GM18867 (cell line): ENCODE data around the gene BBOF1.
A peak's percentile ranks its signal among the peaks of the same experiment; 100 is the strongest.

ENCODE experiments used
- ATAC-seq: cut with Tn5 transposase; IDR thresholded peaks from one replicate; pipeline ENCODE4 v1.9.1; 2021; ENCODE audit warnings: mild to moderate bottlenecking, moderate library complexity; ENCODE audit not compliant: unreplicated experiment

Gene BBOF1

DNA sequence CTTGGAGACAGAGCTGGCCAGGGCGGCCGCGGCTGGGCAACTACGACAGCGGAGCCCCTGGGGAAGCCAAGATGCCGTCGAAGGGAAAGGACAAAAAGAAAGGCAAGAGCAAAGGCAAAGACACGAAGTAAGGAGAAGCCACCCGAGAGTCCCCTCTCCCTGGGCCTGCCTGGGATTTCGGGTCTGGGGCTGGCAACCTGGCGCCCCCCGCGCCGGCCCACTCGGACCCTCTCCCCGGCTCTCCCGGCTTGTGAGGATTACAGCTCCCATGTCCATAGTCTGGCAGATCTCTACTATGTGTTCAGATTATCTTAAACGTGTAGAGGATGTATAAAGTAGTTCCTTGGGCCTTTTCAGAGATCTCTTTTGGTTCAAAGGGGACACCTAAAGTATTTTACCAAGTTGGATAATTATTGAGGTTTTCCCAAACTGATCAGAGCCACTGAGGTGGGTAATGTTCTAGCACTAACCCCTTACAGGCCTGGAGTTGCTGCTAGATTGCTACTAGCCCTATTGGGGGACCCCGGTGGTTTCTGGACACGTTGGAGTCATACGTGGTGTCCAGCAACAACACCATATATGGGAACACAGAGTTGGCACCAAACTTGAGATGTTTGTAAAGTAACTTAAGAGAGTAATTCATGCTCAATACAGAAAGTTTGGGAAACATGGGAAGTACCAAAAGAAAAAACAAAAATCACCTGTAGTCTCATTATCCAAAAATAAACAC lies 424 bp downstream of the BBOF1 start:
- no peak for ATAC-seq

DNA sequence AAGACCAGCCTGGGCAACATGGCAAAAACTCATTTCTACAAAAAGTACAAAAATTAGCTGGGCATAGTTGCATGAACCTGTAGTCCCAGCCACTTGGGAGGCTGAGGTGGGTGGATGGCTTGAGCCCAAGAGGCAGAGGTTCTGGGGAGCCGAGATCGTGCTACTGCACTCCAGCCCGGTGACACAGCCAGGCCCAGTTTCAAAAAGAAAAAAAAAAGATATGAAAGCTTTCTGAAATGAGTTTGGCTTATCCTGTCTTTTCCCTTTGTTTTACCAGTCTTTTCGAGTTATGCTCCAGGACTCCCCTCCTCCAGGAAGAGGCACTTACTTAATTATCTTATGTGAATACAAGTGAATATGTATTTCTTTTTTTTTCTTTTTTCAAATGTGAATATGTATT lies 3.2 kb downstream of the BBOF1 start:
- no peak for ATAC-seq

DNA sequence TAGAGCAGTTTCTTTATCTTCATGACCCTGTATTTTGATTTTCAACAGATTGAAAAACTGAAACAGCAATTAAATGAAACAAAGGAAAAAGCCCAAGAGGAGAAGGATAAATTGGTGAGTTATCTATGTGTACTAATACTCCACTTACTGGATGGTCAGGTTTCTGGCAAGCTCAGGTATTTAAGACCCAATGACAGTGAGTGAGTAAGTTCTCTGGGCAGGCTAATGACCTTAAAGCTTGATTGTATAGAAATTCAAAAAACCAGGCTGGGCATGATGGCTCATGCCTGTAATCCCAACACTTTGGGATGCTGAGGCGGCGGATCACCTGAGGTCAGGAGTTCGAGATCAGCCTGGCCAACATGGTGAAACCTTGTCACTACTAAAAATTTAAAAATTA lies 10.0 kb downstream of the BBOF1 start:
- ATAC-seq: no peak

DNA sequence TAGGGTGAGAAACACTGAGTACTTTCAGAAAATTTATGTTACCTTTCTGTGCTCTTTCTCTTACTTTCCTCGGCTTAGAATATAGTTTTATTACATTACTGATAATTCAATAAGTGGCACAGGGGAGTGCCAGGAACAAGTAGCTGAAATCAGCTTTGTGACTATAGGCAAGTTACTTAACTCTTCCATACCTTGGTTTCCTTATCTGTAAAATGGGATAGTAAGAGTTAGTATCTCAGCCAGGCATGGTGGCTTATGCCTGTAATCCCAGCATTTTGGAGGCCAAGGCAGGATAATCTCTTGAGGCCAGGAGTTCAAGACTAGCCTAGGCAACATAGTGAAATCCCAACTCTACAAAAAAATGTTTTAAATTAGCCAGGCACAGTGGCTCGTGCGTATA lies 15.4 kb downstream of the BBOF1 start:
- ATAC-seq: no peak

DNA sequence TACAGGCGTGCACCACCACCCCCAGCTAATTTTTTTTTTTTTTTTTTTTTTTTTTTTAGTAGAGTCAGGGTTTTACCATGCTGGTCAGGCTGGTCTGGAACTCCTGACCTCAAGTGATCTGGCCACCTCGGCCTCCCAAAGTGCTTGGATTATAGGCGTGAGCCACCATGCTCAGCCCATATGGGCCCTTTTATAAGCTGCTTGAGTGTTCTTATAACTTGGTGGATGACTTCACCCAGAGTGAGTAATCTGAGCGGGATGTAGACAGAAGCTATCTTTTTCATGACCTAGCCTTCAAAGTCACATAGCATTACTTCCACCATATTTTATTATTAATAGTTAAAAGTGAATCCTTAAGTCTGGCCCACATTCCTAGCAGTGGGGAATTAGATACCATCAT lies 16.4 kb downstream of the BBOF1 start:
- no peak for ATAC-seq

DNA sequence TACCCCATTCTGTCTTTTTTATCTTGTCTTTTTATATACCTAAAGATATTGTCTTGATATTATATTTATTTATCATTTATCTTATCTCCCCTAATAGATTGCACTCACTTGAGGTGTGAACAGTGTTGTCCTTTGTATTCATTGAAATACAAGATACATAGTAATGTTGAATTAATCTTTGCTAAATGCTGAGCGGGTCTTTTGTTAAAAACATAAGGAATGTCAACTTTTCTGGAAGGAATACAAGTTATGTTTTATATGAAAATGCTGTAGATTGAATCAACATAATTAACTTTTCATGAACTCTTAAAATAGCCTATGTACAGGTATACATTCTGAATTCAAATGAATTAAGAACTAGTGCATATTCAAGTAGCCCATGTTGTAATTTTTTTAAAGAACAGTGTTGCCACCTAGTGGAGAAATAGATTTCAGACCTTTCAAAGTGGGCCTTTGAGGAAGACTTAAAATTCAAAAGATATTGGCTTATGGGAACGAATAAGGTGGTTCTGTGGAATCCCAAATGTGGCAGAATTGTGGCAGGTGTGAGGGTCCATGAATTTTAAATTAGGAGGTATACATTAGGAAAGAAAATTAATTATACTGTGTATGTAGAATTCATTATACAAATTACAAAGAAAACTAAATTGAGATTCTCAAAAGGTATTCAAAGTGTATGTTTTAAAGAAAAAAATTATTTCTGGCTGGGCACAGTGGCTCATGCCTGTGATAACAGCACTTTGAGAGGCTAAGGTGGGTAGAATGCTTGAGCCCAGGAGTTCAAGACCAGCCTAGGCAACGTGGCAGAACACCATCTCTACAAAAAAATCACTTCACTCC lies 19.1 kb downstream of the BBOF1 start:
- ATAC-seq: no peak

DNA sequence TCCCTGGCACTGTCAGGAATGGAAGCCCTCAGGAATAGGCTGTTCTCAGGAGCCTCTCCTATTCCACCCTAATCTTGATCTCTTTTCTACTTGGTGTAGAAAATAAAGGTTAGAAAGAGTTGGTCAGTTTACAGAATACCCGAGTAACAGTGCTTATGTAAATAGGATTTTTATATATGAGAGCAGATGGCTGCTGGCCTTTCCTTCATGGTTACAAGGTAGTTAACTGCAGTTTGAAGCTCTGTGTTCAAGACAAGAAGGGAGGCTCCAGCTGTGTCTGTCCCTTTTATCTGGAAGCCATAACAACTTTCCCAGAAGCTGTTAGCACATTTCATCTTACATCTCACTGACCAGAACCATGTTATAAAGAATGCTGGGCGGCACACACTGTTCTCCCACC lies 23.1 kb downstream of the BBOF1 start:
- ATAC-seq: no peak

DNA sequence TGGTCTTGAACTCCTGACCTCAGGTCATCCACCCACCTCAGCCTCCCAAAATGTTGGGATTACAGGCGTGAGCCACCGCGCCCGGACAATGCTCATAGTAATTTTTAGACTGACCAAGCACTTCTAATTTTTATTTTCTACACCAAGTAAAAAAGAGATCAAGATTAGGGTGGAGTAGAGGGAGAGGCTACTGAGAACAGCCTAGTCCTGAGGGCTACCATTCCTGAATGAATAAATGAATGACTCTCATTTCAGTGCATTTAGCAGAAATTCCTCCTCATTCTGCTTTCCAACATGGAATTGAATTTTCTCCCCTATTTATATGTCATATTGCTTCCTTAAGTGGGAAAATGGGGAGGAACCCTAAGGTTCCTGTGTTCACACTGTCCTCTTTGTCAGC lies 26.4 kb downstream of the BBOF1 start:
- ATAC-seq: no peak

DNA sequence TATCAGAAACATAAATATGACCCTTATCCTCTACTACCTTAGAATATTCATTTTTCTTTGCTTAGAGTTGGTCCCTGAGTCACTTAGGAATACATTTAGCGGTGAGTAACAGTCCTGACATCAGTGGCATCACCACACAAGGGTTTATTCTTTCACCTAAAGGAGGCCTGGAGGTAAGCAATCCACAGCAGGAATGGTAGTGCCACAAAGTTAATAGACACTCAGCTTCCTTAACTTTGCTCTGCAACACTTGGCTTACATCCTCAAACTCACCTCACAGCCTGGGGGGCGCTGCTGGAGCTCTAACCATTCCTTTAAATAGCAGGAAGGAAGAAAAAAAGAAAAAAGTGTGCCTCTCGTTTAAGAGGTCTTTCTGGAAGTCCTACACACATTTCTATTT lies 29.1 kb downstream of the BBOF1 start:
- no peak for ATAC-seq

DNA sequence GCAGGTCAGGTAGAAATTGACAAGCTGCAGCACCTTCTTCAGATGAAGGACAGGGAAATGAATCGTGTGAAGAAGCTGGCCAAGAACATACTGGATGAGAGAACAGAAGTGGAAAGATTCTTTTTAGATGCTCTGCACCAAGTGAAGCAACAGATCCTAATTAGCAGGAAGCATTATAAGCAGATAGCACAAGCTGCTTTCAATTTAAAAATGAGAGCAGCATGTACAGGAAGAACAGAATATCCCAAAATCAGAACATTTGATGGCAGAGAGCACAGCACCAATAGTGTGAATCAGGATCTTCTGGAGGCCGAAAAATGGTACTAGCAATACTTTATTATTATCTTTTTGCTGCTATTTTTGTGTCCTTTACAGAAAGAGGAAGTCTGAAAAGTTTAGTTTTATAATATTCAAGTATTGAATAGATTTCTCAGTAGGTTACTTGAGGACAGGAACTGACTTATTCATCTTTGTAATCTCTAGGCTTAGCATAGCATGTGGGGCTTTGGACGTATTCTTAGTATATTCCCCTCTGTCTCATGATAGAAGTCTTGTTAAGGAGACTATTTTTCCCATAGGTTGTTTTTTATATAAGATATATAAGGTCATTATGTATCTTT lies 30.8 kb downstream of the BBOF1 start:
- no peak for ATAC-seq

DNA sequence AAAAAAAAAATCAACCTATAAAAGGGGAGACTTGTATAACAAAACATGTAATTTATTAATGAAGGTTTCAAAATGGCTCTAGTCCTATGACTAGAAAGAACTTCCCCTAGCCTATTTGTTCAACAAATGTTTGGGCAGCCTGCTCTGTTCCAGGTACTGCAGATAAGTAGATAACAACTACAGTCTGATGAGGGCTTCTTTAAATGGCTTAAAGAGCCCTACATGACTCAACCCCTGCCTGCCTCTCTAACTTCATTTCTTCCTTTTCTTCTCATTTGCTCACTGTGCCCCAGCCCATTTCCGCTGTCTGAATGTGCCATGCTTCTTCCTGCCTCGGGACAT lies 43.6 kb downstream of the BBOF1 start:
- ATAC-seq: no peak

DNA sequence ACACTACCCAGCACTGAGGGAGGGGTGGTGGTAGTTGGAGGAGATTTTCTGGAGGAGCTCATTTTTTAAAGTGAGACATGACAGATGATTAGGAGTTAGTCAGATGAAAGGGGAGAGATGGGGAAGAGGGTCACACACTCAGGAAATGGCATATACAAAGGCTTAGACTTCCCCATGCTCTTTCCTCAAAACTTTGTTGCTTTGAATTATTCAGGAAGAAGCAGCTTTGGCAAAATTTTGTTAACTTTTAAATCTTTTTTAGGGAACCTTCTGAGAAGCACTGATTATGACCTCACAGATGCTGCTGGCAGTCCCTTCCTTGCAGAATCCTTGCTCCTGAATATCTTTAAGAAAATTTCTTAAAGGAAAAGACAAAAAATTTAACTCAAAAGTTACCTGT lies 45.3 kb downstream of the BBOF1 start:
- no peak for ATAC-seq

DNA sequence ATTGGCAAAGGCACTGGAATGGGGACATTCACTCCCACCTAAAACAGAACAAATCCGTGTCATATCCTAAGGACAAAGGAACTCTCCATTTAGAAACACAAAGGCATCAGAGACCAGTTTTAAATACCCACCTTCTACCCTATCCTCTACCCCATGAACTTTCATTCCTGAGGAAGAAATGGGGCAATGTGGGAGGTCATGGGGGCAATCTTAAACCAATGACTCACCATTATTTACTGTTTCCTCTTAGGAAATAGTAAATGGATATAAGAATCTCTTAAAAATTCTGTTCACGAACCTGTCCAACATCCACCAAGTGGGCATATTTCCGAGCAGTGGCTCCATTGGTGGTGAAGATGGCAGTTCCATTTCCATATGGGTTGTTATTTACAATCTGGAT lies 45.7 kb downstream of the BBOF1 start:
- ATAC-seq: no peak

DNA sequence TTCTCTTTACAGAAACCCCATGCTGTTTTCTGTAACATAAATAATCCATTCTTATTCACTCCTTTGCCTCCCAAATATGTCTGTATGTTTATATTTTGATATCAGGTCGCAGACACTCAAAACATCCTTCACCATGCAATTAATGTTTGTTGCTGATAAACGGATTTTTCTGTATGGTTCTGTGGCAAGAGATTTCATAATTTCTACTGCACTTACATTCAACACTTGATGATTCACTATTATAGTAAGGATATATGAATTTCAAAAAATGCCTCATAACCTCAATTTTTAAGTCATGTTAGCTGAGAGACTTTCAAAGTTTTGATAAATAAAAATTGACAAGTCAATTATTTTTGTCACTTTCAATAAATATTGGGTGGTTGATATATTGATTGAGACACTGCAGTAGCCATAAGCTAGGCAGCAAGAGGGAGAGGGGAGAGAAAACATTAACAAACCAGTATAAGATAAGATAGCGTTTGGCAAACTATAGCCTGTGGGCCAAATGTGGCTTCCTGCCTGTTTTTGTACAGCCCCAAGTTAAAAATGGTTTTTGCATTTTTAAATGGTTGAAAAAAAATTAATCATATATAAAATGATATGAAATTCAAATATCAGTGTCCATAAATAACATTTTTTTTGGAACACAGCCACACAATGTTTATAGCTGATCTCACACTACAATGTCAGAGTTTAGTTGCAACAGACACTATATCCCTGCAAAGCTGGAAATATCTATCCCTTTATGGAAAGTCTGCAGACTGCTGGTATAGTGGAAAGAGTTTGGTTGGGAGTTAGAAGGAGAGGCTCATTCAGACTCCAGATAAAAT lies 46.8 kb downstream of the BBOF1 start:
- no peak for ATAC-seq

DNA sequence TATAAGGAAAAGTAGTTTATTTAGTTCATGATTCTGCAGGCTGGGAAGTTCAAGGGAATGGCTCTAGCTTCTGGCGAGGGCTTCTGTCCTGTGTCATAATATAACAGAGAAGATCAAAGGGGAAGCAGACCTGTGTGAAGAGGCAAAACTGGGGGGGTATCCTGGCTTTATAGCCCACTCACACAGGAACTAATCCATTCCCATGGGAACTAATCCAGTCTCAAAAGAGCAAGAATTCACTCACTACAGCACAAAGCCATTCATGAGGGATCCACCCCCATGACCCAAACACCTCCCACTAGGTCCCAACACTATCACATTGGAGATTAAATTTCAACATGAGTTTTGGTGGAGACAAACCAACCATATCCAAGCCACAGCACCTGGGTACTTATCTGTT lies 58.3 kb downstream of the BBOF1 start:
- ATAC-seq: no peak

DNA sequence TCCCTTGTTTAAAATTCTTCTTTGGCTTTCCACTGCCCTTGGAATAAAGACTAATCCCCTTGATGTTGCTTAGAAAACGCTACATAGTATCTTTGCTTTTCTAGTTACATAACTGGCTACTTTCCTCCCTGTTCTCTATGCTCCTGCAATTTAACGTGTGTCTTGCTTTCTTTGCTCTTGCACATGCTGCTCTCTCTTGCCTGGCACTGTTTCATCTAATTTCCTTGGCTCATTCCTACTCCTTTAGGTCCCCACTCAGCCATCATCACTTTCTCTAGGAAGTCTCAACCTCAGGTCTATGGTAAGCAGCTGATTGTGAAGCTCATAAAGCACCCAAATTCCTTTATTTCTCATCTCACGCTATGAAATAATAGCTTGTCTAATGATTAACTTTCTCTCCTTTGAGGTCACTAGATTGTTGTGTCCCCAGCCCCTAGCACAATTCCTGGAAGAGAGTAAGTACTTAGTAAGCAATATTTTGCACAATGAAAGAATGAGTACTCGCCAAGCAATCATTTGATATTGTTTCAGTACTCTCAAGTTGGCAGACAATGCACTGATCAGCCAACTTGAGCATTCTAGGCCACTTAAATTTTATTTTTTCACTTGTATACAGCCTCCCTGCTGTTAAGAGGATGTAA lies 61.8 kb downstream of the BBOF1 start:
- ATAC-seq: no peak

DNA sequence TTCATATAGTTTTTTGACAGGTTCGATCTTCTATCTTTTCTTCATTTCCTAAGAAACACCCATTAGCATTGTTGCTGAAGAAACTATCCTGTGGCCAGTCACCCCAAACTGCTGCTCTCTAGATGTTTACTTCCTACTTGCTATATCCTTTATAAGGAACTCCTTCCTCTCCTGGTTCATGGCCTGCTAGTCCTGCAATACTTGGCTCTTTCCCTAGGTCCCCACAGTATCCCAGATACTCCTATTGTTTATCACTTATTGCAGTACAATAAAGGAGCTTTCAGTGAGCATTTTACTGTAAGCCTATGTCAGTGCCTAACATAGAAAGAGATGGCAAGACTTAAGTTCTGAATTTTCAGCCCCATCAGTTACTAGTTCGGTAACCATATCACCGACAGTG lies 62.3 kb downstream of the BBOF1 start:
- ATAC-seq: no peak

DNA sequence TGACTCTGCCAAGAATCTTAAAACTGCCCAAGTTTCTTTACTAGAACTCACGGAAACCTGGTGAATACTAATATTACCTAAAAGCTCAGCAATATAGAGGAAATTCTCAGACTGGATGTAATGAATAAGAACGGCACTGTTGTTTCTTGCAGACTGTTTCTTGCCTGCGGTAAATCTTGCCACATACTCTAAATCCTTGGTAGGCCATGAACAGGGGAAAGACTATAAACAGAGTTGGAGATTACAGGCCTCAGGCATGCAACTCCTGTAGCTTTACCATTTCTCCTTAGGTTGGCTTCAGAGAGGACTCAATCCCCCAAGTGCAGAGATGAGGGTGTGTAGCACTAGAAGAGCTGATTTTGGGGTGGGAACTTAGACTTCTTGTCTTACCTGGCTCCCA lies 64.0 kb downstream of the BBOF1 start:
- ATAC-seq: no peak

DNA sequence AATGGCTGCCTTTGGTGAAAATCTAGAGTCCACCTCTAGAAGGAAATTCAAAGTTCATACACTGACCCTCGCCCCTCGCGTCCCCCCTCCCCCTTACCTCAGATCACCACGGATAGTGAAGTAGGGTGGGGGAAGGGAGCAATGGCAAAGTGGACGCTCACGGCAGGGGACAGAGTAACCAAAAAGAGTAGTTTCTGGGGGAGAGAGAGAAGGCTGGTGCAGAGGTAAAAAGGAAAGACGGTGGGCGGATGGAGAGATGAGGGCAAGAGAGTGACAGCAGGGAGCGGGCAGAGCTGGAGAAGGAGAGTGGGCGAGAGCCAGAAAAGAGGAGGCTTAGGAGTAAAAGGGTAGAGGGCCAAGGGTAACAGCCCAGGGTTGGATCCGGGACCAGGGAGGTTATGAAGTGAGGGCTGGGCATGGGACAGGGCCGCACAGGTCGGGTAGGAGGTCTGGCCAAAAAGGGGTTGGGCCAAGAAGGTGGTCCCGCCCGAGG lies 64.7 kb downstream of the BBOF1 start:
- peak; percentile 19 for ATAC-seq

DNA sequence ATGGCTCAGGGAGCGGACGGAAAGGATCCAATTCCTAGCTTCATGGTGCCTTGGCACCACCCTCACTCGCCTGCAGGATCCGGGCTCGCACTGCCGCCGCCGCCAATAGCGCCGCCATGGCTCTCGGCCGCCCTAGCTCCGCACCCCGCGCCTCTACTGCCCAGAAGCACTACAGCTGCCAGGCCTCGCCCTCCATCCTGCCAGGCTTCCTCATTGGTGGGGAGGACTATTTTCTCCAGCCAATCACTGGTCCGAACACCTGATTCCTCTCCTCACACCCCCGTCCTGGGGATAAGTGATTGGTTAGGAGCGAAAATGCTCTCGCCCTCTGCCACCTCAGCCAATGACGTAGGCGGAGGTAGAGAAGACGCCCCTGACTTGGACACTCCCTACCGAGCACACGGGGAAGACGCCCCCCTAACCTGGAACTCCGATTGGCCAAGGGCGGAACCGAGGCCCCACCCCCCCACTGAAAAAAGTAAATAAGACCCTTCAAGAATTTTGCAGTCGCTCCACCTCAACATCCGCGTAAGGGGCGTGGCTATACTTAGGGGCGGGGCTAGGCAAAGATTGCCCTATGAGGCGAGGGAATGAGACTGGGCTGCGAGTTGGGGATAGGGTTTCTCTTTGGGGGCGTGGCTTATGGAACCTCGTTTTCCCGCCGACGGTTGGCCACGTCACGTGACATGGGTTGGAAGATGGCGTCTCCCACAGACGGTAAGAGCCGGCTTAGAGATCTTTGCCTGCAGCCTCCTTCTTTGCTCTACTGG lies 65.3 kb downstream of the BBOF1 start, which contains the start of the genes ALDH6A1 and LIN52:
Gene ALDH6A1, minus strand, starts transcription at position 177 of the 770 bp plus-strand sequence. Its CDS starts 59 bp downstream, at position 118.
Gene LIN52, plus strand, starts transcription at position 680 of the 770 bp plus-strand sequence. Its CDS starts 19 bp downstream, at position 699.
- ATAC-seq: peak; percentile 90
